GM21423 (cell line): ENCODE results near the gene FAM53B.

ENCODE experiments used
- ATAC-seq: cut with Tn5 transposase; IDR thresholded peaks from one replicate; pipeline ENCODE4 v1.9.1; 2021; ENCODE audit warnings: mild to moderate bottlenecking, moderate library complexity; ENCODE audit not compliant: unreplicated experiment

FAM53B gene

DNA sequence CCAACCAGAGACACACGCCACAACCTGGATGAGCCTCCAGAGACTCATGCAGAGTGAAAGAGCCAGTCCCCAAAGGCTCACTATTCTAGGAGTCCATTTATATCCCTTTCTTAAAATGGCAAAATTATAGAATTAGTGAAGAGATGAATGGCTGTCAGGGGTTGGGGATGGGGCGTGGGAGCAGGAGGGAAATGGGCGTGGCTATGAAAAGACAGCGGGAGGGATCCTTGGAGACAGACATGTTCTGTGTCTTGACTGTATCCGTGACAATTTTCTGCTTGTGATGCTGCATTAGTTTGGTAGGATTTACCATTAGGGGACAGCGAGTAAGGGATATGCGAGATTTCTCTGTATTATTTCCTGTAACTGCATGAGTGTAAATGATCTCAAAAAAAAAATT, 33.0 kb downstream of the FAM53B start:
- ATAC-seq: no peak

DNA sequence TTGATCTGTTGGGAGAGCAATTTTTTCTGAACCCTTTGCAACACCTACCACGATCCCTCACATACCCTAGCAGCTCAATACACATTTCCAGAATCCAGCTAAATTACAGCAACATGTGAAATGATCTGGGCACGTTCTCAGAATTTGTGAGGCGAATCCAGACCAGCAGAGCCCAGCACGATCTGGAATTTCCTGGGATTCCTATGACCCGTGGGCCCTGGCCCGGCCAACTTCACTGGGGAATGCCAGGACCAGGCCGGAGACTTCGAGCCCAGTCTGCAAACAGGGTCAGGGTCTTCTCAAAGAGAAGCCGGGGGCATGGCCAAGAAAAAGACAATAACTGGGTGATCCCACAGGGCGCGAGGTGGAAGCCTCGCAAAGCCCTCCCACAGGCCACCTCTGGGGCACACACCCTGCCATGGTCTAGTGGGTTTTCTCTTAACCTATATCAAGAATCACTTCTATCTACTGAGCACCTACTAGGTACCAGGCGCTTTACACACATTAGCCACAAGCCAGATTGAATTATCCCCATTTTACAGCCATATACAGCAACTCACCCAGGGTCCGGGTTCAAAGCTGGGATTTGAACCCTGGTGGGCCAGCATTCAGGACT, 33.8 kb downstream of the FAM53B start:
- ATAC-seq: no peak

DNA sequence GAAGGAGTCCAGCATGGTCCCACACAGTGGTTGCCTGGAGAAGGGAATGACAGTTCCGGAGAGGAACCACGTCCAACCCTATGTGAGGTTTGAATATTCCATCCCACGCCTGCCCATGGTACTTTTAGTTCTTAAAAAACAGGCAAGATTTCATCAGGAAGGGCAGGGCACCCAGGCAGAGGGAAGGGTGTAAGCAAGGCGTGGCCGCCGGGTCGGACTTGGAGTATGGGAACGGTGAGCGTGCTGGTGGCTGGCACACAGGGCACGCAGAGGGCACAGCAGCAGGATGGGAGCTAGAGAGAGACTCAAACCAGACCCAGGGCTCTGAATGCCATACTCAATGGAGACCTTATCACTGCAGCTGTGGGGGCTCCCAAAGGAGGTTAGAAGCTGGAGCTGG, 34.3 kb downstream of the FAM53B start:
- ATAC-seq: no peak

DNA sequence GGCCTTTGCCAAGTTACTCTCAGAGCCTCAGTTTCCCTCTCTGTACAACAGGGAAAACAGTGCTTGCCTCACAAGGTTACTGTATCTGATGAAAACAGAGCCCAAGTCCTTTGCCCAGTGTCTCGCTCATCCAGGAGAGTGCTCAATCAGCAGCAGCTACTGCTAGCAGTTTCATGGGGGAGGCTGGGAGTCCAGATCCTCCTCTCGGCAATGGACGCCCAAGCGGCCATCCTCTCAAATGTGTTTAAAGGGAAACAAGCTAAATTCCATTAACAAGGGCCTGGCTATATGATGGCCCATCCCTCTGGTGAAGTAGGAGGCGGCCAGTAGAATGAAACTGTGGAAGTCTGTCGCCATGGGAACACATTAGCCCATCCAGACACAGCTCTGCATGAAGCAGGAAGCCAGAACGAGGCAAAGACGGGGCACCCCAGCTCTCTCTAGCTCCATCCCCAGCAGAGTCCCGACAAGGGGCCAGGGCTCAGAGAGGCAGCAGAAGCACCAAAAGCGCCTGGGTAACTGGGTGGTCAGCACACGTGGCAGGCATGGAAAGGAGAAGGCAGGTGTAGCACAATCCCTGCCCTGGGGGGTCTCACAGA, 35.2 kb downstream of the FAM53B start:
- no peak for ATAC-seq

DNA sequence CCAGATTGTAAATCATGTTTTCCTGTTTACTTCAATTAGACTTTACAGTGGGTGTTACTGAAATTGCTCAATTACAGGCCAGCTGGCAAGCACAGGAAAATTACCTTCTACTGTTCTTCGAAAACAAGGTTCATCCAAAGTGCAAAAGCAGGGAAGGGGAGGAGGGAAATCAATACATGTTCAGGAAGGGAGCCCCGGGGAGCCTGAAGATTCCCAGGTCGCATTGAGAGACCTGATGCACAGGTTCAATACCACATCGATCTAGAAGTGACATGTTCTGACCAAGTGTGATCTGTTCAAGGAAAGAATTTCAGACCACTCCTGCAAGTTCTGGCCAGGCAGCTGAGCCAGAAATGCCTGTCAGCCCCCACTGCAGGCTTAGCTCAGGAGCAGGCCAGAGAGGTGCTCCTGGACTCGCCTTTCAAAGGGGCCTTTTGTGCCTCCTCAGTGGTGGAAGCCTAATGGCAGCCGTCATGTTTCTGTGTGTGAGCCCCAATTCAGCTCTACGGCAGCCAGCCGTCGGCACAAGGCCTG, 35.9 kb downstream of the FAM53B start:
- no peak for ATAC-seq

DNA sequence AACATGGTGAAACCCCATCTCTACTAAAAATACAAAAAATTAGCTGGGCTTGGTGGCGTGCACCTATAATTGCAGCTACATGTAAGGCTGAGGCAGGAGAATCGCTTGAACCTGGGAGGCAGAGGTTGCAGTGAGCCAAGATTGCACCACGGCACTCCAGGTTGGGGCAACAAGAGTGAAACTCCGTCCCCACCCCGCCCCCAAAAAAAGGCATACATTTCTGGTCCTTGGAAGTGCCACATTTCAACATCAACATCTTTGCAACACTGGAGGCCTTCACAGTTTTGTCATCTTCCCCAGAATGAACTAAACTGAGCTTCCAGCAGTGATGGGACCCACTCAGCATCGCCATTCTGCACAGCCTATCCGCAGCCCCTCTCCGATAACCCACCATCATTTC, 36.6 kb downstream of the FAM53B start:
- no peak for ATAC-seq

DNA sequence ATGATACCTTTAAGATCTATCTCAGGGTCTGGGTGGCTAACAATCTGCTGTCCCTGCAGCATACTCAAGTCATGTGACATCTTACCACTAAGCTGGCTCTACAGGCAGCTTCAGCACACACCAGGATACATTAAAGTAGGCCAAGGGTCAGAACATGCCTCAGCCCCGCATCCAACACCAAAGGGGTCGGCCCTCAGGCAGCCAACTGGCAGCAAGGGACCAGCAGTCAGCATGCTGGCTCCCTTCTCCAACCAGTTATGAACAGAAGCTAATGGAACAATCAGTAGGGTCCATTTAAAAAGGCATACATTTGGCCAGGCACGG, 37.1 kb downstream of the FAM53B start:
- ATAC-seq: no peak

DNA sequence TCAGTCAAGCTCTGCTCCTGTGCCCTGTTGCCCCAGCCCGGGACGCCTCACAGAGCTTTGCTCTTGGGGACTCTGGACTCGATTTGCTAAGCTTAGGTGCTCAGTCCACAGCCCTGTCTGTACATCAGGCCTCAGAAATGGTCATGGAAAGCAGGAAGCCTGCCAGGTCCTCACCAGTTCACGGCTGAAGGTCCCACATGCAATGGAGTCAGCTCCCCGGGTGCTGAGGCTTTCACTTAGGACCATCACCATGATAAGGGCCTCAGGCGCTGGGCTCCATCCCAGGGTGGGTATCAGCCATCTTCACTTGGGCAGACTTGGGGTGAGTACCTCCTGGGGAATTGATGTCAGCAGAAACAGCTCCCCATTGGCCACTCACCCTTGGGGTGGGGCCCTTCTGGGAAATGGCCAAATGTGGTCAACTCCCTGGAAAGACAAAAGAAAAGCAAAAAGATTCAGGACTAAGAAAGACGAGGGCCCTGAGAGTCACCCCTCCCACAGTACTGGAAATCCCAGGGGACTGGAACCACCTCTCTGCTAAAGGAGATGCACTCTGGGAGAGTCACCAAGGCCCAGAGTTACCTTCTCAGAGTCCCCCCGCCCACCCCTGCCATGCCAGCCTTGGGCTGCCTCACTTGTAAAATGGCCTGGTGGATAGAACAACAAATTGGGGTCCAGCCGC, 37.6 kb downstream of the FAM53B start:
- ATAC-seq: no peak

DNA sequence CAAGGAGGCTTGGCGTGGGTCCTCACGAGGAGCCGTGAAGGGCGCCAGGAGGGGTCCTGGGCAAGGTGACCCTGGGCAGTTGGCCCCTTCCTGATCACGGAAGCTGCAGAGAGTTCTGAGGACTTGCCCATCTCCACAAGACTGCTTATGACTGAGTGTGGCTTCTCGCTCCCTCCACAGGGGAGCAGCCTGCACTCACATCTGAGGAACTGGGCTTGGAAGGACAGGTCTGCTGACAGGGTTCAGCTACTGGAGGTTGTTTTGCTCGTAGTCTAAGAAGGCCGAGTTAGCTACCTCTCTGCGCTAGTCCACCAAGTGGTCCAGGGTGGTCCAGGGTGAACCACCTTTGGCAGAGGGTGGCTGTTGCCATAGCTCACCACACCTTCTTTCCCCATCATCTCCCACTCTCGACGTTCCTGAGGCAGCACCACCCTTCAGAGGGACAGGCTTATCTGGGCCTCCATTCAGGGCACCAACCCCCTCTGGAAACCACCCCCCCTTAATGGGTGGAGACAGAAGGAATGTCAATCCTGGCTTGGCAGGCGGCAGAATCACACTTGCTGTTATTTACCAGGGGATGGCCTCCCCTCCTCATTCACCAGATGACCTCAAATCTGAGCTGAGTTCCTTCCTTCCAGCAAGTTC, 38.2 kb downstream of the FAM53B start:
- ATAC-seq: no peak

DNA sequence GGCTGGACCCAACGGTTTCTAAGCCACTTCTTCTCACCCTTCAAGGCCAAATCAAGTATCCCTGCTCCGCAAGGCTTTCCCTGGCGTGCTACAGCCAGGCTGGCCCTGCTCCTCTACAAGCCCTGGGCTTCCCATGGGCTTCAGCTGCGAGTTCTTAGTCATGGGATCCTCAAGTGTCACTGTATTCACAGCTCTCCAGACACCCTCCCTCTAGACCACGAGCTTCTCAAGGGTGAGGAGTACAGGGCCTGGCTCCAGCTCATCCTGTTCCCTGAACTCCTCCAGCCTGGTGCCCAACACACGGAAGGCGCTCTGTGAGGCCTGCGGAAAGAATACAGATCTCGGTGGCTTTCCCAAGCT, 38.8 kb downstream of the FAM53B start:
- ATAC-seq: no peak

DNA sequence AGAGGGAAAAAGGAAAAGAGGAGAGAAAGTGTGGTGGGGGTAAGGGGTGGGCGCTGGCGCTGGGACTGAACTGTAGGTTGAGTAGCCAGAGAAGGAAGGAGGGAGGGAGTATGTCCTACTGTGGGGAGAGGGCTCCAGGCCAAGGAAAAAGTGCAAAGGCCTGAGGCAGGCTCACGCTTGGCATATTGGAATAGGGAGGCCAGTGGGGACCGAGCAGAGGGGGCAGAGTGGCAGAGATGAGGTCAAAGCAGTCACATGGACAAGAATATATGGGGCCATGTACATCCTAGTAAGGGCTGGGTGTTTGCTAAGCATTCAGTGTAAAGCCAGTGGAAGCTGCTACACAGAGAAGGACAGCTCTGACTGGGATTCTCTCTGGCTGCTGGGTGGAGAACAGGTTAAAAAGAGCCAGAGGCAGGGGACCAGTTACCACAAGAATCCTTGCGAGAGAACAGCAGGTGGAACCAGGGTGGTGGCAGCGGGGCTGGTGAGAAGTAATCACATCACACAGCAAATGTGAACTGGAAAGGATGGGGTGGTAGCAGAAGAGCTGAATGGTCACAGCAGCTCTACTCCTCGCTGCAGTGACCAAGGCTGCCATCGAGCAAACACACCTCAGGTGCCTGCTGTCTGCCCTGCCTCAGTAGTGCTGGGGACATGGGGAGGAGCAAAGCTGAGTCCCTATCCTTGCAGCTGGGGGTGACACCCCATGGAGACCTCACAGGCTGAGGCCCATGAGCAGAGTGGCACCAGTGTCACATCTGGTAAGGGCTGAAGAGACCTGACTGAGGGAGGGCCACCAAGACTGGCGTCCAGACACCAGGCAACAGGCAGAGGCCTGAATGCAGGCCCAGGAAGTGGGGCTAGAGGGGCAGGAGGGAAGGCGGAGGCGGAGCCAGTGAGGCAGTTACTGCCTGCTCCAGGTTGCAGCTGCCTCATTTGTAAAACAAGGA, 39.5 kb downstream of the FAM53B start:
- no peak for ATAC-seq

DNA sequence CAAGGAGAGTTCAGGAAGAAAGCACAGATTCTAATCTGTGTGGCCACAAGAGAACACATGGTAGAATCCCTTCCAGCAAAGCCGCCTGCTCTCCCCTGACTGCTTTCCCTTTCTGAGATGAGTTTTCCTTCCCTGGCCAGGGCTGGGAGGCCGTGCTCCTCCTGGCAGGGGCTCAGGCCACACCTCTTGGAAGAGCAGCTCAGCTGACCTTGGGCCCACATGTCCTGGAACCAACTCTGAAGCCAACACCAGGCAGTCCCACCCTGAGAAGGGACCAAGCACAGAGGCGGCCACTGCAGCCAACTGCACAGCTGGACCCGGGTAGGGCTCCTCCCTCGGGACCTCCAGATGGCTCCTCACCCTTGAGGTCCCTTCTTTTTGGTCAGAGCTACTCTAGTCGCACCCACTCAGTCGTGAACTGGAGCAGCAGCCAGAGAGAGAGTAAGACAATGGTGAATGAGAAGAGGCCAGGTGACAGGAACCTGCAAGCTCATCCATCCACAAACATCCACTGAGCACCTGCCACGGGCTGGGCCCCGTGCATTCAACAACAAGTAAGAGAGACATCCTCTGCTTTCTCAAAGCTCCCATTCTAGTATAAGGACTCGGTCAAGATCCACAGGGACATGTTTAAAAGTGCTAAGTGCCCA, 40.3 kb downstream of the FAM53B start:
- ATAC-seq: no peak

DNA sequence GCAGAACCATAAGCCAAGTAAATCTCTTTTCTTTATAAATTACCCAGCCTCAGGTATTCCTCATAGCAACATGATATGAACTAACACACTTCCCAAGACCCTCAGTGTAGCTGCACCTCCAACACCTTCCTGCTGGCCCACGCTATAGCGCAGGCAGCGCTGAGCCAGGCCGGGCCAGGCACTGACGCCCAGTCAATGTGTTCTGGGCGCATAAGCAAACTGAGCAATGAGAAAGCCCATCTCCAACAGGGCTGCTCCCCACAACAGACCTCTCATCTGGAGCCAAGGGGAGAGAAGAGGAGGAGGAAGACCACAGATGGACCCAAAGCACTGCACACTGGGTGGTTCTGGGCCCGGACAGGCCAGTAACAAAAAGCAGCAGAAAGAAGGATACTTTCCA, 40.8 kb downstream of the FAM53B start:
- ATAC-seq: no peak

DNA sequence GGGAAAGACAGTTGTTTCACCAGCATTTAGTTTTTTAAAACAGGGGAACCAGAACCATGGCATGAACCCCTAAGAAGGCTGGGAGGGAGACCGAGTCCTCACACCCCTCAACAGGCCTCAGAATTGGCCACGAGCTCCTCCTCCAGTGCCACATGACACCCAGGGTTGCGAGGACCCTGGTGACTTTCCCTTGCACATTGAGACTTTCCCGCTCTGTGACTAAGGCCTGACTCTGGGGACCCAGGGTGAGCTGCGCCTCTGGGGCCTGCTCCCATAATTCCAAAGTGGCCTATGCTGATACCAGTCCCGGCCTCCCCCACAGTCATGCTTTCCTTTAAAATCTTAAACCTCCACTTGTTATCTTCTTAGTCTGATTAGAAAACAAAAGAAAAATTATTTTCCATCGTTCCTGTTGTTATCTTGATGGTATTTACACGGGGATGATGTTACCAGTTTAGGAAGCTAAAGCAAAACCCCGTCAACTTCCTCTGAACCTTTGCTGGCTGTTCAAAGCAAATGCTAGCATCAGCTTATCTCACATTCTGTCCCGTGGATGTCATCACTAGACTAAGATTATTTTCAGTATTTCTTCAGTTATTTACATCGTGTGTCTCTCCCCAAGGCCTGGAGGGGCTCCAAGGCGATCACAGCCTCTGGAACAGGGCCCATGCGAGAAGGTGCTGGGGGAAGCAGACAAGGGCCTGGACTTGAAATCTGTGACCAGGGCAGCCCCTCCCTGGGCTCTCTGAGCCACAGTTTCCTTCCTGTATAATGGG, 42.1 kb downstream of the FAM53B start:
- no peak for ATAC-seq

DNA sequence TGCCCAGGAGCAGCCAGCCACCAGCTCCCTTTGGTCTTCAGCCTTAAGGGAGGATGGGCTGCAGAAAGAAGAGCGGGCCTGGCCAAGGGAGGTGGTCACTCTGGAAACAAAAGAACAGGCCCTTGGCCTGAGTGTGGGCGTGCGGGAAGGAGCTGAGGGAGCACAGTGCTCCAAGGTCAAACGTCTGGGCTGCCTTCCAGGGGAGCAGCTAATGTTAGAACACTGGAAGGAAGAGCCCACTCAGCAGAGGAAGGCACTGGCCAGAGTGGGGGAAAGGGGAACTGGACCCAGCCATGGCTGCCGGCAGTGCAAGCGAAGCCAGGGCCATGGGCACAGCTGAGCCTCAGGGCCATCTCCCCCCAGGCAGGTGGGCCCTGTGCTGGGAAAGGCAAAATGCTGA, 42.7 kb downstream of the FAM53B start:
- ATAC-seq: no peak

DNA sequence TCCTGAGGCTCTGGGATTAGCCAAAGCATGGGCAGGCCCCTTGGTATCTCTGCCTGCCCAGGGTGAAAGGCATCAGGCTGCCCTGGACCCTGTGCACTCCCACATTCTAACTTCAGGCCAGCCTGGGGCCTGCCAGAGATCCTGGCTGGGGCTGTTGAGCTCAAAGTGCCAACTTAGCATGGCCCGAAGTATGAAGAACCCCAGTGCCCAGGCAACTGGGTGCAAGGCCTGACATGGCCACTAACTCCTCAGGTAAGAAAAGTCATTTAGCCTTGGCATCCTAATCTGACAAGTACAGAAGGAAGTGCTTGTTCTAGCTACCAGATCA, 43.2 kb downstream of the FAM53B start:
- ATAC-seq: no peak

DNA sequence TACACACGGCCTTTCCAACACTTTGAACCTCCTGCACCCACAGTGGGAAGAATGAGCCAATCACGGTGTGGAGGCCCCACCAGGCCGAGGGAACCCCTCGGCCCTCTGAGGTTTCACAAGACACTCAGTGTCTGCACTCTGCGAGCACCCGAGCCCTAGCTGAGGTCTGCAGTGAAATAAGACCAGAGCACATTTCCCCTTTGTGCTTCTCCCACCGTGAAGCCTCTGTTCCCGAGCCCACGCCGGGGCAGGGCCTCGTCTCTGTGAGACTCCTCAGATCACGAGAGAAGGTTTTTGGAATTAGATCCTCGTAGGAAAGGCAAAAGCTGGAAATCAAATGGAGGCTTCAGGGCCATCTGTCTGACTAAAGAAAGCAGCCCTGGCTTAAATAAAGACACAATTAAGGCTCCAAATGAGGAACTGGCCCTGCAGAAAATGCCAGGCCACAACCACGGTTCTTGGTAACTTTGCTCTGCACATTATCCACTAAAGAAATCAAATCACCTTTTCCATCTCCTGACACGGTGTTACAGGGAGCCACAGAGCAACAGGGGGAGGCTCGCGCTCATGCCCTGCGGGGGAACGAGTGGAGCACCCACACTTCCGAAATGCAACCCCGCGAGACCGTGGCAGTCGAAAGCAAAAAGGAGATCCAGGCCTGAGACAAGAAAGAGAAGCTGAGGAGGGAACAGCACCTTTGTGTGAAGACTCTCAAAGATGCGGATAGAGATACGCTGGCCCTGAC, 43.7 kb downstream of the FAM53B start:
- ATAC-seq: no peak

DNA sequence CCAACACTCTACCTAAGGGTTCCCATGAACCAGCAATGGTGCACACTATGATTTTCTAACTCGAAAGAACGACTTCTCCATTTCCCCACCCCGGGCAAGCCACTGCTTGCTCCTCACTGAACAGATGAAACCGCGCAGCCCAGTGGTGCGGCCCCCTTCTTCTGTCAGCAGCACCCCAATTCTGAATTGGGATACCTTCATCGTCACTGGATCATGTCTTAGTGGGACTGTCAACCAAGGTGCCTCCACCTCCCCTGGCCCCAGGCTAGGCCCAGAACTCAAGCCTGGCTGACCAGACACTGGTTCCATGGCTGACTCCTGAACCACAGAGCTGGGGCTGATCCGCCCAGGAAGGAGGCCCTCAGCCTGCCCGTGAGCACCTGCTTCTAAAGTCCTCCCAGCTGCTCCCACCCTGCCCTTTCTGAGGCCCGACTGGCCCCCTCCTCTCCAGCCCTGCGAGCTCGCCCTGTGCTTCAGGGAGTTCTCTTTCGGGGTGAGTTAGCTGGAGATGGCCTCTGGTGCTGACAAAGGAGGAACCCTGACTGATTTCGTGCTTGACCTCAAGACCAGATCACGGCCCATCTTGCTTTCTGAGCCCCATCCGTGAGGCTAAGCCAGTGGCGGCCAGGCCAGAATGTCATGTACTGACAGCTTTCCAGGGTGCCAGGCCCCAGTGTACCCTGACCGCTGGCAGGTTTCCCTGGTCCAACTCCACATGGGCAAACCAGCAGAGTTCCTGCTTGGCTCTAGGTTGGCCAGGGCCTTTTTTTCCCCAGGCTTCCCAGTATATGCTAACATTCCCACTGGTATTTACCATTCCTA, 44.5 kb downstream of the FAM53B start:
- no peak for ATAC-seq
